Measurements from ENCODE around the gene RAB11FIP5. TPM values are rescaled to one million over a fixed set of nuclear protein-coding genes. Genes with fewer than 3 reads are reported as not detected.

Gene RAB11FIP5
- total RNA-seq, 1 experiment from 2014 or later, result 26.6 TPM

GRCh38 chr2:73074110-73075069 lies 38.4 kb downstream of the RAB11FIP5 start:
- Histone ChIP-seq H3K4me2 (ENCODE audit: low read length) (no peak overlapping the region), H3K79me2 (ENCODE audit: low read length) (peaks cover 17% of the 10 kb centered on the region), H3F3A (ENCODE audit: low read length, unreplicated experiment) (no peaks in the 10 kb centered on the region), H2AFZ (ENCODE audit: low read length) (no peak overlapping the region), H3K27ac (ENCODE audit: low read length) (no peak overlapping the region), H3K4me3 (ENCODE audit: low read length) (no peak overlapping the region), H3K9ac (ENCODE audit: low read length) (no peak overlapping the region), H3K9me2 (replicated peaks; ENCODE audit: low read length) (no peaks in the 10 kb centered on the region), H3K36me3 (ENCODE audit: low read depth, low read length) (no peaks in the 10 kb centered on the region), H4K20me1 (ENCODE audit: low read length) (0 out of 2 replicates have a peak, but pooled peaks cover 3% of the 10 kb centered on the region), H3K9me3 (ENCODE audit: low read length) (no peaks in the 10 kb centered on the region), H3K4me1 (ENCODE audit: insufficient read depth, low read length) (peaks cover 12% of the 10 kb centered on the region), H3K27me3 (ENCODE audit: low read length) (no peaks in the 10 kb centered on the region)
- ChIA-PET POLR2A (ENCODE audit: unreplicated experiment) (no interaction called here), CTCF (no interaction called here)
- DNase-seq (no peak), ATAC-seq (no peak)
- no TSS peak for BruUV-seq (replicated peaks)
- intact Hi-C loops (cut with micrococcal nuclease), result loop anchor here (5.0 kb wide), 3 partner anchors 62 to 182 kb away; no protein-coding TSS in a partner anchor
- TF ChIP-seq EZH2phosphoT487 (IDR thresholded peaks at IDR 0.05; ENCODE audit: borderline replicate concordance, low read length) (no peak), CTCF (conservative IDR thresholded peaks at IDR 0.05; ENCODE audit: low read depth, low read length) (no peak), EZH2 (IDR thresholded peaks at IDR 0.05; ENCODE audit: low read length, unreplicated experiment) (no peak)

GRCh38 chr2:73072416-73072815 lies 40.3 kb downstream of the RAB11FIP5 start:
- no peak overlapping the region for H3K9ac ChIP-seq (ENCODE audit: low read length)

More at GRCh38 chr2:73072416-73072815, 40.3 kb downstream of the RAB11FIP5 start:
- POLR2A ChIA-PET (ENCODE audit: unreplicated experiment), result no interaction called here
- Histone ChIP-seq H3F3A (ENCODE audit: low read length, unreplicated experiment) (no peaks in the 10 kb centered on the region), H3K27ac (ENCODE audit: low read length) (no peak overlapping the region), H3K4me3 (ENCODE audit: low read length) (no peak overlapping the region), H4K20me1 (ENCODE audit: low read length) (no peaks in the 10 kb centered on the region), H3K9me2 (replicated peaks; ENCODE audit: low read length) (no peaks in the 10 kb centered on the region), H3K36me3 (ENCODE audit: low read depth, low read length) (no peaks in the 10 kb centered on the region; the same call in 1 of the 2 replicates), H3K27me3 (ENCODE audit: low read length) (no peaks in the 10 kb centered on the region), H3K79me2 (ENCODE audit: low read length) (peaks cover 36% of the 10 kb centered on the region), H3K9me3 (ENCODE audit: low read length) (no peaks in the 10 kb centered on the region), H2AFZ (ENCODE audit: low read length) (no peak overlapping the region), H3K4me2 (ENCODE audit: low read length) (0 out of 2 replicates have a peak overlapping the region, but pooled peaks have one; percentile 98), H3K4me1 (ENCODE audit: insufficient read depth, low read length) (peaks cover 22% of the 10 kb centered on the region)
- ATAC-seq, result no peak
- TF ChIP-seq EZH2 (IDR thresholded peaks at IDR 0.05; ENCODE audit: low read length, unreplicated experiment) (no peak), CTCF (conservative IDR thresholded peaks at IDR 0.05; ENCODE audit: low read depth, low read length) (no peak), EZH2phosphoT487 (IDR thresholded peaks at IDR 0.05; ENCODE audit: borderline replicate concordance, low read length) (no peak)
- no TSS peak for BruUV-seq (replicated peaks)
- CTCF ChIA-PET, result interaction anchor here (0.6 kb wide), 1 partner anchor 91 kb away, joined by 10 read pairs; no protein-coding TSS in a partner anchor
- intact Hi-C loops (cut with micrococcal nuclease), result loop anchor here (5.0 kb wide), 3 partner anchors 60 to 180 kb away; no protein-coding TSS in a partner anchor
- DNase-seq, result no peak

Data from PC-3 (cell line).